GM12878 (cell line): ENCODE data around the gene NHLRC4. TPM values are rescaled to one million over a fixed set of nuclear protein-coding genes. Genes with fewer than 3 reads are reported as not detected.
A peak's percentile ranks its signal among the peaks of the same experiment; 100 is the strongest.

Experiments used
- ATAC-seq: fragments of 200-7000 bp; cut with Tn5 transposase; 3 replicates; pipeline ENCODE4 v1.9.1; 2020; ENCODE audit warnings: mild to moderate bottlenecking, moderate library complexity
- BruUV-seq: library from RNA; stranded (reverse); fragments of 400-500 nt; replicated peaks from 2 replicates; lab custom pipeline; 2021; lab: Mats Ljungman, UMichigan
- CTCF ChIA-PET: fragments of 300-600 bp; sonication (Branson Sonifier 250); formaldehyde crosslinking; extraction: SDS; loops from one replicate; lab custom pipeline; 2021; ENCODE audit warnings: inconsistent platforms; lab: Yijun Ruan, JAX
- POLR2A ChIA-PET: fragments of 350-600 bp; formaldehyde crosslinking; extraction: SDS; loops from one replicate; lab custom pipeline; 2021; ENCODE audit warnings: inconsistent platforms; lab: Charles Lee
- RAD21 ChIA-PET: fragments of 300-600 bp; sonication (Branson Sonifier 250); formaldehyde crosslinking; loops from one replicate; lab custom pipeline; 2023; ENCODE audit warnings: antibody characterized with exemption; ENCODE audit not compliant: unreplicated experiment; lab: Charles Lee
- SMC1A ChIA-PET: fragments of 300-600 bp; sonication (Branson Sonifier 250); formaldehyde crosslinking; loops from one replicate; lab custom pipeline; 2023; ENCODE audit not compliant: unreplicated experiment, uncharacterized antibody; lab: Charles Lee
- DNase-seq: peaks from one replicate; pipeline ENCODE4 v3.0.0-alpha.2; 2011; ENCODE audit warnings: low read depth, low spot score
- FAIRE-seq: peaks from 3 replicates; lab custom pipeline; 2011; peaks lifted over from hg19 to GRCh38; lab: Jason Lieb, UNC
- H2AFZ ChIP-seq: 2 replicates; pipeline ENCODE4 v1.6.0; 2011; ENCODE audit warnings: low read depth, low read length, control low read depth; ENCODE audit not compliant: control insufficient read depth
- H3K27ac ChIP-seq: 2 replicates; pipeline ENCODE4 v1.5.1; 2011; ENCODE audit warnings: control low read depth; ENCODE audit not compliant: control insufficient read depth, insufficient read depth
- H3K27me3 ChIP-seq, 2 experiments: replicated peaks in 1 of 2; 2 replicates each; pipeline versions ENCODE4 v1.6.0 to v1.6.1; 2011; ENCODE audit warnings: low read length in 1 of 2; ENCODE audit not compliant: control insufficient read depth in 2 of 2, insufficient read depth in 2 of 2
- H3K36me3 ChIP-seq, 2 experiments: 2 replicates each; pipeline ENCODE4 v1.5.1; 2011; ENCODE audit warnings: low read length in 1 of 2; ENCODE audit not compliant: control insufficient read depth in 2 of 2, insufficient read depth in 2 of 2
- H3K4me1 ChIP-seq: 2 replicates; pipeline ENCODE4 v1.6.1; 2011; ENCODE audit warnings: mild to moderate bottlenecking, low read length, moderate library complexity, mixed read lengths; ENCODE audit not compliant: control insufficient read depth, insufficient read depth
- H3K4me2 ChIP-seq: 2 replicates; pipeline ENCODE4 v1.6.0; 2011; ENCODE audit warnings: control low read depth; ENCODE audit not compliant: control insufficient read depth, insufficient read depth
- H3K4me3 ChIP-seq: fragments of 200-600 bp; sonication (generic); 2 replicates; pipeline ENCODE4 v1.5.1; 2016
- H3K79me2 ChIP-seq: 2 replicates; pipeline ENCODE4 v1.6.0; 2011; ENCODE audit warnings: low read length; ENCODE audit not compliant: control insufficient read depth, insufficient read depth
- H3K9ac ChIP-seq: 2 replicates; pipeline ENCODE4 v1.8.0; 2011; ENCODE audit warnings: low read length, control low read depth, mixed read lengths; ENCODE audit not compliant: control insufficient read depth, insufficient read depth
- H3K9me3 ChIP-seq: replicated peaks from 3 replicates; pipeline ENCODE4 v1.5.1; 2011; ENCODE audit warnings: mild to moderate bottlenecking, low read length; ENCODE audit not compliant: control insufficient read depth, insufficient read depth
- H4K20me1 ChIP-seq: 2 replicates; pipeline ENCODE4 v1.6.0; 2011; ENCODE audit not compliant: control insufficient read depth, insufficient read depth
- BRCA1 ChIP-seq: IDR thresholded peaks from 2 replicates; pipeline ENCODE4 v1.6.1; 2011; ENCODE audit warnings: low read depth, low read length, improper control_type of control experiment
- CHD1 ChIP-seq: IDR thresholded peaks from 2 replicates; pipeline ENCODE4 v1.6.1; 2012; ENCODE audit warnings: low read depth, low read length, improper control_type of control experiment
- KDM1A ChIP-seq: fragments of 200-600 bp; sonication (generic); IDR thresholded peaks from 2 replicates; pipeline ENCODE4 v1.6.1; 2016; ENCODE audit warnings: borderline replicate concordance
- MYC ChIP-seq: IDR thresholded peaks from 2 replicates; pipeline ENCODE4 v1.6.1; 2011; ENCODE audit warnings: mild to moderate bottlenecking, low read length, moderate library complexity, inconsistent platforms; ENCODE audit not compliant: insufficient read depth, insufficient replicate concordance, insufficient read length, severe bottlenecking
- NR2C2 ChIP-seq: IDR thresholded peaks from 2 replicates; pipeline ENCODE4 v1.6.1; 2011; ENCODE audit warnings: borderline replicate concordance, low read depth; ENCODE audit not compliant: control insufficient read depth, insufficient read length
- PML ChIP-seq: IDR thresholded peaks from 2 replicates; pipeline ENCODE4 v1.6.1; 2012; ENCODE audit warnings: low read length, inconsistent platforms
- POLR2AphosphoS2 ChIP-seq: IDR thresholded peaks from 2 replicates; pipeline ENCODE4 v1.6.1; 2011; ENCODE audit warnings: low read depth, mild to moderate bottlenecking, low read length, improper control_type of control experiment, moderate library complexity
- POU2F2 ChIP-seq: IDR thresholded peaks from 3 replicates; pipeline ENCODE4 v1.6.1; 2011; ENCODE audit warnings: low read depth, mild to moderate bottlenecking, low read length, borderline replicate concordance
- RAD51 ChIP-seq: fragments of 450-650 bp; IDR thresholded peaks from 2 replicates; pipeline ENCODE4 v1.6.1; 2016; ENCODE audit warnings: moderate library complexity, mild to moderate bottlenecking, inconsistent platforms
- SMAD1 ChIP-seq: fragments of 450-650 bp; IDR thresholded peaks from 2 replicates; pipeline ENCODE4 v1.6.1; 2018; ENCODE audit warnings: mild to moderate bottlenecking, low read depth; ENCODE audit not compliant: partially characterized antibody
- SMAD5 ChIP-seq: IDR thresholded peaks from 2 replicates; pipeline ENCODE4 v1.6.1; 2016; ENCODE audit warnings: antibody characterized with exemption, low read depth
- SMARCA5 ChIP-seq: fragments of 450-650 bp; IDR thresholded peaks from 2 replicates; pipeline ENCODE4 v1.6.1; 2017; ENCODE audit warnings: mild to moderate bottlenecking
- SREBF2 ChIP-seq: IDR thresholded peaks from 2 replicates; pipeline ENCODE4 v1.6.1; 2012; ENCODE audit warnings: mild to moderate bottlenecking, low read length
- ZNF24 ChIP-seq: fragments of 450-650 bp; IDR thresholded peaks from 2 replicates; pipeline ENCODE4 v1.6.1; 2017; ENCODE audit warnings: antibody characterized with exemption, mild to moderate bottlenecking
- ZSCAN29 ChIP-seq: fragments of 450-650 bp; IDR thresholded peaks from 2 replicates; pipeline ENCODE4 v1.6.1; 2017; ENCODE audit warnings: mild to moderate bottlenecking, moderate library complexity
- WGBS: methylation state at CpG from one replicate; pipeline ENCODE4 v1.1.6; 2016; ENCODE audit warnings: low lambda C conversion rate; ENCODE audit not compliant: insufficient replicate concordance, insufficient coverage; ENCODE audit errors: missing lambda C conversion rate; 5-methylcytosine and 5-hydroxymethylcytosine counted together
- in situ Hi-C: fragments of 300-500 bp; cut with MboI; formaldehyde crosslinking; loops from 9 replicates; pipeline ENCODE4 v1.14.3; 2018; ENCODE audit warnings: mixed read lengths
- intact Hi-C: fragments of 100-400 bp; cut with micrococcal nuclease; formaldehyde crosslinking; loops from one replicate; pipeline ENCODE4 v1.14.2; 2022; ENCODE audit not compliant: unreplicated experiment
- polyA plus RNA-seq, 11 experiments: library from polyadenylated mRNA; depleted of rRNA in 4 of 11; unstranded in 6 of 11; stranded (reverse) in 5 of 11; fragments of >200 nt; fragmentation: Nextera tagmentation in 4 of 11; fragmentation: Illumina TruSeq in 1 of 11; extraction: Ambion mirVana in 4 of 11; extraction: Trizol in 1 of 11; gene quantifications; 1 replicate in 1 of 11; 2 replicates in 10 of 11; pipeline versions ENCODE4 v1.2.1 to v1.2.3, GENCODE V29; 2011 to 2016; ENCODE audit warnings: inconsistent platforms in 2 of 11, missing spikeins in 2 of 11, low read depth in 1 of 11
- total RNA-seq, 4 experiments: library from RNA; depleted of rRNA in 3 of 4; stranded (reverse); fragments of >200 nt in 3 of 4; fragmentation: Illumina TruSeq in 1 of 4; extraction: Trizol in 1 of 4; gene quantifications; 2 replicates each; pipeline versions ENCODE4 v1.2.1 to v1.2.3, GENCODE V29; 2013 to 2021
- TF ChIP-seq, protein P1 (sequence below): fragments of 450-650 bp; IDR thresholded peaks from 2 replicates; pipeline ENCODE4 v1.6.1; 2016; ENCODE audit warnings: mild to moderate bottlenecking
- TF ChIP-seq, protein P2 (sequence below): fragments of 450-650 bp; IDR thresholded peaks from 2 replicates; pipeline ENCODE4 v1.6.1; 2017; ENCODE audit warnings: mild to moderate bottlenecking
- TF ChIP-seq, protein P3 (sequence below): fragments of 450-650 bp; IDR thresholded peaks from 2 replicates; pipeline ENCODE4 v1.6.1; 2014; ENCODE audit warnings: mild to moderate bottlenecking
- TF ChIP-seq, protein P4 (sequence below): IDR thresholded peaks from 2 replicates; pipeline ENCODE4 v1.6.1; 2012; ENCODE audit warnings: low read length, inconsistent platforms

NHLRC4 gene
- total and polyA plus RNA-seq, 10 of the 15 experiments (the other 5 are each of a cell fraction or from before 2014, with no cell fraction given) = 0.07 to 1.1 (median 0.57) TPM; not detected in 3

DNA sequence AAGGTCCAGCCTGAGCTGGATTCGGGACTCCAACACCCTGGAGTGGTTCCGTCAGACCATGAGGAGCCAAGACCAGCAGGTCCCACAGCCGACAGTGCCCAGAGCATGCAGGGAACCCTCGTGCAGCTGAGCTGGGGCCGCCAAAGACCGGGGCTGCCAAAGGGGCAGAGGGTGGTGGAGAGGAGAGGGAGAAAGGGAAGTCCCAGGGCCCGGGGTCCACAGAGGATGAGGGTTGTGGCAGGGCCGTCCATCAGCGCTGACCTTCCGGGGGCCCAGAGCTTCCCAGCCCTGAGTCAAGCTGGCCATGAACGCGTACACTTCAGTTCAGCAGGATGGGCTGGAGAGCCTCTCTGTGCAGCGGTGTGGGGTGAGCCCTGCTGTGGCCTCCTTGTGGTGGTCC lies 46.0 kb upstream of the NHLRC4 start:
- Histone ChIP-seq H3K27ac (no peak overlapping the region), H3K9me3 (no peaks in the 10 kb centered on the region), H4K20me1 (no peaks in the 10 kb centered on the region; the same call in 1 of the 2 replicates), H3K4me1 (peaks cover 18% of the 10 kb centered on the region), H3K36me3 (peaks cover 0 to 2% of the 10 kb centered on the region in 2 experiments; a peak in 3 of 4 replicates), H2AFZ (no peak overlapping the region), H3K4me3 (no peak overlapping the region), H3K9ac (no peak overlapping the region), H3K27me3 (no peaks in the 10 kb centered on the region), H3K79me2 (peaks cover 6% of the 10 kb centered on the region), H3K4me2 (no peak overlapping the region)
- RAD21 ChIA-PET = no interaction called here
- WGBS = 87% methylated on average over 10 of the region's 13 CpGs
- ATAC-seq (no peak), DNase-seq (no peak), FAIRE-seq (no peak)
- intact Hi-C loops = no loop called here
- in situ Hi-C loops = no loop called here
- POLR2A ChIA-PET = no interaction called here
- TF ChIP-seq, protein P1, sequence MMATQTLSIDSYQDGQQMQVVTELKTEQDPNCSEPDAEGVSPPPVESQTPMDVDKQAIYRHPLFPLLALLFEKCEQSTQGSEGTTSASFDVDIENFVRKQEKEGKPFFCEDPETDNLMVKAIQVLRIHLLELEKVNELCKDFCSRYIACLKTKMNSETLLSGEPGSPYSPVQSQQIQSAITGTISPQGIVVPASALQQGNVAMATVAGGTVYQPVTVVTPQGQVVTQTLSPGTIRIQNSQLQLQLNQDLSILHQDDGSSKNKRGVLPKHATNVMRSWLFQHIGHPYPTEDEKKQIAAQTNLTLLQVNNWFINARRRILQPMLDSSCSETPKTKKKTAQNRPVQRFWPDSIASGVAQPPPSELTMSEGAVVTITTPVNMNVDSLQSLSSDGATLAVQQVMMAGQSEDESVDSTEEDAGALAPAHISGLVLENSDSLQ = no peak
- TF ChIP-seq ZNF24 (no peak), ZSCAN29 (no peak), POLR2AphosphoS2 (no peak), PML (no peak), POU2F2 (no peak), RAD51 (no peak), MYC (no peak), SREBF2 (no peak), KDM1A (no peak), SMARCA5 (no peak), NR2C2 (no peak), SMAD5 (no peak), BRCA1 (no peak), CHD1 (no peak), SMAD1 (no peak)
- TF ChIP-seq, protein P2, sequence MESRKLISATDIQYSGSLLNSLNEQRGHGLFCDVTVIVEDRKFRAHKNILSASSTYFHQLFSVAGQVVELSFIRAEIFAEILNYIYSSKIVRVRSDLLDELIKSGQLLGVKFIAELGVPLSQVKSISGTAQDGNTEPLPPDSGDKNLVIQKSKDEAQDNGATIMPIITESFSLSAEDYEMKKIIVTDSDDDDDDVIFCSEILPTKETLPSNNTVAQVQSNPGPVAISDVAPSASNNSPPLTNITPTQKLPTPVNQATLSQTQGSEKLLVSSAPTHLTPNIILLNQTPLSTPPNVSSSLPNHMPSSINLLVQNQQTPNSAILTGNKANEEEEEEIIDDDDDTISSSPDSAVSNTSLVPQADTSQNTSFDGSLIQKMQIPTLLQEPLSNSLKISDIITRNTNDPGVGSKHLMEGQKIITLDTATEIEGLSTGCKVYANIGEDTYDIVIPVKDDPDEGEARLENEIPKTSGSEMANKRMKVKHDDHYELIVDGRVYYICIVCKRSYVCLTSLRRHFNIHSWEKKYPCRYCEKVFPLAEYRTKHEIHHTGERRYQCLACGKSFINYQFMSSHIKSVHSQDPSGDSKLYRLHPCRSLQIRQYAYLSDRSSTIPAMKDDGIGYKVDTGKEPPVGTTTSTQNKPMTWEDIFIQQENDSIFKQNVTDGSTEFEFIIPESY = no peak
- TF ChIP-seq, protein P3, sequence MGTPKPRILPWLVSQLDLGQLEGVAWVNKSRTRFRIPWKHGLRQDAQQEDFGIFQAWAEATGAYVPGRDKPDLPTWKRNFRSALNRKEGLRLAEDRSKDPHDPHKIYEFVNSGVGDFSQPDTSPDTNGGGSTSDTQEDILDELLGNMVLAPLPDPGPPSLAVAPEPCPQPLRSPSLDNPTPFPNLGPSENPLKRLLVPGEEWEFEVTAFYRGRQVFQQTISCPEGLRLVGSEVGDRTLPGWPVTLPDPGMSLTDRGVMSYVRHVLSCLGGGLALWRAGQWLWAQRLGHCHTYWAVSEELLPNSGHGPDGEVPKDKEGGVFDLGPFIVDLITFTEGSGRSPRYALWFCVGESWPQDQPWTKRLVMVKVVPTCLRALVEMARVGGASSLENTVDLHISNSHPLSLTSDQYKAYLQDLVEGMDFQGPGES = no peak
- TF ChIP-seq, protein P4, sequence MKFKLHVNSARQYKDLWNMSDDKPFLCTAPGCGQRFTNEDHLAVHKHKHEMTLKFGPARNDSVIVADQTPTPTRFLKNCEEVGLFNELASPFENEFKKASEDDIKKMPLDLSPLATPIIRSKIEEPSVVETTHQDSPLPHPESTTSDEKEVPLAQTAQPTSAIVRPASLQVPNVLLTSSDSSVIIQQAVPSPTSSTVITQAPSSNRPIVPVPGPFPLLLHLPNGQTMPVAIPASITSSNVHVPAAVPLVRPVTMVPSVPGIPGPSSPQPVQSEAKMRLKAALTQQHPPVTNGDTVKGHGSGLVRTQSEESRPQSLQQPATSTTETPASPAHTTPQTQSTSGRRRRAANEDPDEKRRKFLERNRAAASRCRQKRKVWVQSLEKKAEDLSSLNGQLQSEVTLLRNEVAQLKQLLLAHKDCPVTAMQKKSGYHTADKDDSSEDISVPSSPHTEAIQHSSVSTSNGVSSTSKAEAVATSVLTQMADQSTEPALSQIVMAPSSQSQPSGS = no peak
- CTCF ChIA-PET = interaction anchor here (0.6 kb wide), 1 partner anchor 398 kb away, joined by 4 read pairs; no protein-coding TSS in a partner anchor
- SMC1A ChIA-PET = no interaction called here
- TSS peak; percentile 71 for BruUV-seq
